Gastrocnemius medialis (tissue), 4 donors: Measurements from ENCODE around the gene NPAS4. TPM values are rescaled to one million over a fixed set of nuclear protein-coding genes. Genes with fewer than 3 reads are reported as not detected.

ENCODE experiments used
- ATAC-seq, 2 donors: fragments of 150-250 bp; one replicate each; pipeline ENCODE4 v1.9.1; 2016
- DNase-seq, 2 donors: peaks; one replicate each; pipeline ENCODE4 v3.0.0-alpha.2; 2019
- H3K27ac ChIP-seq, 4 donors: fragments of 200-600 bp; sonication (generic); 1 replicate in 1 of 4; 2 replicates in 3 of 4; pipeline ENCODE4 v1.5.1; 2016 to 2018; ENCODE audit warnings: mild to moderate bottlenecking in 2 of 4, moderate library complexity in 1 of 4
- H3K27me3 ChIP-seq, 3 donors: fragments of 200-600 bp; sonication (generic) in 2 of 3; 1 replicate in 1 of 3; 2 replicates in 2 of 3; pipeline versions ENCODE4 v1.5.1 to v1.6.0; 2016 to 2019; ENCODE audit warnings: mild to moderate bottlenecking in 1 of 3, moderate library complexity in 1 of 3
- H3K36me3 ChIP-seq, 2 donors: fragments of 200-600 bp; sonication (generic) in 1 of 2; one replicate each; pipeline ENCODE4 v1.5.1; 2017 to 2018
- H3K4me1 ChIP-seq, 2 donors: fragments of 200-600 bp; sonication (generic) in 1 of 2; one replicate each; pipeline ENCODE4 v1.5.1; 2016 to 2017; ENCODE audit warnings: mild to moderate bottlenecking in 2 of 2
- H3K4me3 ChIP-seq, 4 donors: fragments of 200-600 bp; sonication (generic) in 3 of 4; 1 replicate in 1 of 4; 2 replicates in 3 of 4; pipeline ENCODE4 v1.5.1; 2016 to 2019; ENCODE audit warnings: mild to moderate bottlenecking in 2 of 4
- H3K9me3 ChIP-seq, 3 donors: fragments of 200-600 bp; sonication (generic) in 2 of 3; 1 replicate in 1 of 3; 2 replicates in 2 of 3; pipeline ENCODE4 v1.5.1; 2016 to 2019
- POLR2A ChIP-seq, 2 donors: fragments of 450-650 bp; IDR thresholded peaks; one replicate each; pipeline ENCODE4 v1.6.1; 2017; ENCODE audit warnings: antibody characterized with exemption in 2 of 2, mild to moderate bottlenecking in 2 of 2, moderate library complexity in 2 of 2
- in situ Hi-C, 4 donors: fragments of 200-750 bp; cut with MboI; loops; one replicate each; pipeline versions ENCODE4 v1.15.0 to v1.8.0; 2017; ENCODE audit warnings: low sequenced_read_pairs in 4 of 4
- intact Hi-C: fragments of 100-400 bp; cut with DNase I; formaldehyde crosslinking; loops from one replicate; pipeline ENCODE4 v1.15.1; 2023; ENCODE audit warnings: low total_unique reads
- total RNA-seq, 4 donors: library from RNA; depleted of rRNA; stranded (reverse); fragments of >200 nt; gene quantifications; one replicate each; pipeline versions ENCODE4 v1.1.0 to v1.2.3, GENCODE V29; 2016
- TF ChIP-seq, protein P1 (sequence below), 5 experiments: fragments of 450-650 bp in 3 of 5; fragments of 200-600 bp in 2 of 5; sonication (generic) in 2 of 5; IDR thresholded peaks in 4 of 5; conservative IDR thresholded peaks in 1 of 5; 1 replicate in 4 of 5; 2 replicates in 1 of 5; pipeline ENCODE4 v1.5.1; 2016 to 2019; ENCODE audit warnings: antibody characterized with exemption in 5 of 5, mild to moderate bottlenecking in 3 of 5, moderate library complexity in 3 of 5

The NPAS4 gene
- total RNA-seq, 4 donors from 2014 or later, result not detected

GRCh38 chr11:66386171-66387069, 34.4 kb upstream of the NPAS4 start:
- no peak for TF ChIP-seq POLR2A (IDR thresholded peaks at IDR 0.05)
- TF ChIP-seq, protein P1, sequence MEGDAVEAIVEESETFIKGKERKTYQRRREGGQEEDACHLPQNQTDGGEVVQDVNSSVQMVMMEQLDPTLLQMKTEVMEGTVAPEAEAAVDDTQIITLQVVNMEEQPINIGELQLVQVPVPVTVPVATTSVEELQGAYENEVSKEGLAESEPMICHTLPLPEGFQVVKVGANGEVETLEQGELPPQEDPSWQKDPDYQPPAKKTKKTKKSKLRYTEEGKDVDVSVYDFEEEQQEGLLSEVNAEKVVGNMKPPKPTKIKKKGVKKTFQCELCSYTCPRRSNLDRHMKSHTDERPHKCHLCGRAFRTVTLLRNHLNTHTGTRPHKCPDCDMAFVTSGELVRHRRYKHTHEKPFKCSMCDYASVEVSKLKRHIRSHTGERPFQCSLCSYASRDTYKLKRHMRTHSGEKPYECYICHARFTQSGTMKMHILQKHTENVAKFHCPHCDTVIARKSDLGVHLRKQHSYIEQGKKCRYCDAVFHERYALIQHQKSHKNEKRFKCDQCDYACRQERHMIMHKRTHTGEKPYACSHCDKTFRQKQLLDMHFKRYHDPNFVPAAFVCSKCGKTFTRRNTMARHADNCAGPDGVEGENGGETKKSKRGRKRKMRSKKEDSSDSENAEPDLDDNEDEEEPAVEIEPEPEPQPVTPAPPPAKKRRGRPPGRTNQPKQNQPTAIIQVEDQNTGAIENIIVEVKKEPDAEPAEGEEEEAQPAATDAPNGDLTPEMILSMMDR (IDR thresholded peaks at IDR 0.05 in 4 of 5, conservative IDR thresholded peaks at IDR 0.05 in 1 of 5), result peak; percentile 81 to 96 (median 93)
- peaks cover 8% of the 10 kb centered on the region in 2 donors for H3K4me1 ChIP-seq
- ATAC-seq (peak; percentile 77 to 87), DNase-seq (peak; percentile 71 to 90)
- no peaks in the 10 kb centered on the region for H3K9me3 ChIP-seq
- H3K36me3 ChIP-seq, result no peaks in the 10 kb centered on the region
- H3K4me3 ChIP-seq, result peak overlapping the region; percentile 27 to 49 (median 35)
- H3K27ac ChIP-seq, result peak overlapping the region; percentile 79 to 86 (median 81)
- in situ Hi-C loops, result loop anchor here in 1 of 4 donors (5.0 kb wide), 1 partner anchor 59 kb away; no protein-coding TSS in a partner anchor
- H3K27me3 ChIP-seq, result no peaks in the 10 kb centered on the region
- intact Hi-C loops, result loop anchor here (1.0 to 2.0 kb wide), 2 partner anchors 16 to 41 kb away; partner anchors contain the start of genes BRMS1 and SLC29A2

- Histone ChIP-seq H3K27me3 (no peaks in the 10 kb centered on the region), H3K27ac (no peak overlapping the region), H3K36me3 (no peaks in the 10 kb centered on the region), H3K4me1 (peaks cover 8% of the 10 kb centered on the region in 2 donors), H3K4me3 (no peak overlapping the region), H3K9me3 (no peaks in the 10 kb centered on the region)
- intact Hi-C loops, result loop anchor here (1.0 kb wide), 3 partner anchors 25 to 77 kb away; no protein-coding TSS in a partner anchor
- DNase-seq (peak; percentile 51 to 78), ATAC-seq (peak; percentile 60 to 66)
- in situ Hi-C loops, result loop anchor here in 1 of 4 donors (5.0 kb wide), 1 partner anchor 62 kb away; no protein-coding TSS in a partner anchor
- TF ChIP-seq, protein P1 (IDR thresholded peaks at IDR 0.05 in 4 of 5, conservative IDR thresholded peaks at IDR 0.05 in 1 of 5), result peak; percentile 65 to 90 (median 71)
- no peak for TF ChIP-seq POLR2A (IDR thresholded peaks at IDR 0.05)
These were observed 32.0 kb upstream of the NPAS4 start for GRCh38 chr11:66388780-66389386.

- TF ChIP-seq, protein P1 (IDR thresholded peaks at IDR 0.05 in 4 of 5, conservative IDR thresholded peaks at IDR 0.05 in 1 of 5), result no peak
- no peak for TF ChIP-seq POLR2A (IDR thresholded peaks at IDR 0.05)
- in situ Hi-C loops (loop anchor here in 2 of 4 donors (10.0 kb wide), 1 partner anchor 87 kb away; no protein-coding TSS in a partner anchor), intact Hi-C loops (no loop called here)
- Histone ChIP-seq H3K4me3 (no peak overlapping the region), H3K9me3 (no peaks in the 10 kb centered on the region), H3K27ac (no peak overlapping the region), H3K27me3 (no peaks in the 10 kb centered on the region), H3K4me1 (peaks cover 0 to 4% of the 10 kb centered on the region in 2 donors), H3K36me3 (no peaks in the 10 kb centered on the region)
- no peak for DNase-seq
- no peak for ATAC-seq
These were observed 29.5 kb upstream of the NPAS4 start for GRCh38 chr11:66391322-66391721.

DNA sequence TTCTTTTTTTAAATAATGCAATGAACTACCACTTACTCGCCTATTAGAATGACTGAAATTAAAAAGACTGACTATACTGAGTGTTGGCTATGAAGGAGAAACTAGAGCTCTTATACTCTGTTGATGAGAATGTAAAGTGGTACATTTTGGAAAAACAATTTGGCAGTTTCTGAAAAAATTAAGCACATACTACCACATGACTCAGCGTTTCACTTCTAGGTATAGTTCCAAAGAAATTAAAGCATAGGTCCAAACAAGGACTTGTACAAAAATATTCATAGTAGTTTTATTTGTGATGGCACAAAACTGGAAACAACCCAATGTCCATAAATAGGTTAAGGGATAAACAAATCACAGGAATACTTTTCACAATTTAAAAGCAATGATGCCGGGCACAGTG, 26.9 kb upstream of the NPAS4 start:
- Histone ChIP-seq H3K4me1 (no peaks in the 10 kb centered on the region), H3K36me3 (no peaks in the 10 kb centered on the region), H3K27me3 (no peaks in the 10 kb centered on the region), H3K9me3 (no peaks in the 10 kb centered on the region), H3K4me3 (no peak overlapping the region), H3K27ac (no peak overlapping the region)
- TF ChIP-seq, protein P1 (IDR thresholded peaks at IDR 0.05 in 4 of 5, conservative IDR thresholded peaks at IDR 0.05 in 1 of 5), result no peak
- TF ChIP-seq POLR2A (IDR thresholded peaks at IDR 0.05), result no peak
- in situ Hi-C loops (loop anchor here in 2 of 4 donors (10.0 kb wide), 1 partner anchor 89 kb away; no protein-coding TSS in a partner anchor), intact Hi-C loops (no loop called here)
- DNase-seq, result no peak
- no peak for ATAC-seq
